Testis (tissue), 3 donors: ENCODE measurements around the gene R3HCC1L. TPM values are rescaled to one million over a fixed set of nuclear protein-coding genes. Genes with fewer than 3 reads are reported as not detected.

Experiments
- DNase-seq: peaks from one replicate; pipeline ENCODE4 v3.0.0-alpha.2; 2019
- H3K27ac ChIP-seq, 2 donors: fragments of 200-600 bp; sonication (generic); one replicate each; pipeline ENCODE4 v1.5.1; 2019
- H3K27me3 ChIP-seq: fragments of 200-600 bp; sonication (generic); one replicate; pipeline ENCODE4 v1.5.1; 2019
- H3K36me3 ChIP-seq: fragments of 200-600 bp; sonication (generic); one replicate; pipeline ENCODE4 v1.5.1; 2017; ENCODE audit warnings: low read depth; ENCODE audit errors: missing control alignments
- H3K4me1 ChIP-seq: fragments of 200-600 bp; sonication (generic); one replicate; pipeline ENCODE4 v1.5.1; 2019
- H3K4me3 ChIP-seq, 2 donors: fragments of 200-600 bp; sonication (generic); one replicate each; pipeline ENCODE4 v1.5.1; 2017 to 2019
- H3K9me3 ChIP-seq: fragments of 200-600 bp; sonication (generic); one replicate; pipeline ENCODE4 v1.5.1; 2017
- POLR2A ChIP-seq: fragments of 450-650 bp; IDR thresholded peaks from one replicate; pipeline ENCODE4 v1.6.1; 2017; ENCODE audit warnings: antibody characterized with exemption, mild to moderate bottlenecking, moderate library complexity
- WGBS, 2 donors: methylation state at CpG; one replicate each; pipeline ENCODE4 v1.1.5; 2018; 5-methylcytosine and 5-hydroxymethylcytosine counted together
- intact Hi-C: fragments of 100-400 bp; cut with DNase I; formaldehyde crosslinking; loops from one replicate; pipeline ENCODE4 v1.15.1; 2023; ENCODE audit warnings: low total_unique reads
- polyA plus RNA-seq: library from polyadenylated mRNA; stranded (reverse); fragments of 350-450 nt; fragmentation: Illumina TruSeq; extraction: RNeasy Lipid Tissue Mini Kit (QIAGEN cat#74804); gene quantifications from one replicate; pipeline ENCODE4 v1.2.3, GENCODE V29; 2014; ENCODE audit warnings: low read depth, low replicate concordance; ENCODE audit not compliant: insufficient read depth
- total RNA-seq, 2 donors: library from RNA; depleted of rRNA; stranded (reverse); fragments of >200 nt; gene quantifications; one replicate each; pipeline ENCODE4 v1.2.3, GENCODE V29; 2016
- TF ChIP-seq, protein P1 (sequence below), 3 experiments: fragments of 450-650 bp in 2 of 3; fragments of 200-600 bp in 1 of 3; sonication (generic) in 1 of 3; IDR thresholded peaks; one replicate each; pipeline ENCODE4 v1.5.1; 2016 to 2019; ENCODE audit warnings: antibody characterized with exemption in 3 of 3, mild to moderate bottlenecking in 2 of 3, moderate library complexity in 1 of 3

R3HCC1L gene
- total and polyA plus RNA-seq, 3 donors from 2014 or later, result 36.9 to 39.5 (median 38.5) TPM

DNA sequence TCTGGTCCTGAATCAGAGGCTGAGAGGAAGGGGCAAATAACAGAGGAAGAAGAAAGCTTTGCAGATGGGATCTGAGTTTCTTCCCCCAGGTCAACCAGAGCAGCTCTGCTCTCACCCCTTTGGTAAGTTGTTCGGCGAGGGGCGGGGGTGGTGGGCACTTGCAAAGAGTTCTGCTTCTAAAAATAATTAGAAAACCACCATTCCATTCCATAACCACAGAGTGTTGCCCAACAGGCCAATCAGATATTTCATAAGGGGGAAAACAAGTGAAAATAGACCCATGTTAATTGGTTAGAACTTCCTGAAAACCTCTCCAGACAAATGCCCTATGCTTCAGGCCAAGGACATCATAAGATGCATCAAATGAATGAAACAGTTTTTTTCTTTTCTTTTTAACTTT, 43.6 kb upstream of the R3HCC1L start:
- TF ChIP-seq, protein P1, sequence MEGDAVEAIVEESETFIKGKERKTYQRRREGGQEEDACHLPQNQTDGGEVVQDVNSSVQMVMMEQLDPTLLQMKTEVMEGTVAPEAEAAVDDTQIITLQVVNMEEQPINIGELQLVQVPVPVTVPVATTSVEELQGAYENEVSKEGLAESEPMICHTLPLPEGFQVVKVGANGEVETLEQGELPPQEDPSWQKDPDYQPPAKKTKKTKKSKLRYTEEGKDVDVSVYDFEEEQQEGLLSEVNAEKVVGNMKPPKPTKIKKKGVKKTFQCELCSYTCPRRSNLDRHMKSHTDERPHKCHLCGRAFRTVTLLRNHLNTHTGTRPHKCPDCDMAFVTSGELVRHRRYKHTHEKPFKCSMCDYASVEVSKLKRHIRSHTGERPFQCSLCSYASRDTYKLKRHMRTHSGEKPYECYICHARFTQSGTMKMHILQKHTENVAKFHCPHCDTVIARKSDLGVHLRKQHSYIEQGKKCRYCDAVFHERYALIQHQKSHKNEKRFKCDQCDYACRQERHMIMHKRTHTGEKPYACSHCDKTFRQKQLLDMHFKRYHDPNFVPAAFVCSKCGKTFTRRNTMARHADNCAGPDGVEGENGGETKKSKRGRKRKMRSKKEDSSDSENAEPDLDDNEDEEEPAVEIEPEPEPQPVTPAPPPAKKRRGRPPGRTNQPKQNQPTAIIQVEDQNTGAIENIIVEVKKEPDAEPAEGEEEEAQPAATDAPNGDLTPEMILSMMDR (IDR thresholded peaks at IDR 0.05), result no peak
- no peak for TF ChIP-seq POLR2A
- Histone ChIP-seq H3K4me1 (no peaks in the 10 kb centered on the region), H3K36me3 (no peaks in the 10 kb centered on the region), H3K4me3 (no peak overlapping the region), H3K27ac (no peak overlapping the region), H3K9me3 (no peaks in the 10 kb centered on the region), H3K27me3 (no peaks in the 10 kb centered on the region)
- no peak for DNase-seq
- WGBS, 2 donors, result 77 to 83% methylated on average over 3 of the region's 3 CpGs
- intact Hi-C loops, result no loop called here

DNA sequence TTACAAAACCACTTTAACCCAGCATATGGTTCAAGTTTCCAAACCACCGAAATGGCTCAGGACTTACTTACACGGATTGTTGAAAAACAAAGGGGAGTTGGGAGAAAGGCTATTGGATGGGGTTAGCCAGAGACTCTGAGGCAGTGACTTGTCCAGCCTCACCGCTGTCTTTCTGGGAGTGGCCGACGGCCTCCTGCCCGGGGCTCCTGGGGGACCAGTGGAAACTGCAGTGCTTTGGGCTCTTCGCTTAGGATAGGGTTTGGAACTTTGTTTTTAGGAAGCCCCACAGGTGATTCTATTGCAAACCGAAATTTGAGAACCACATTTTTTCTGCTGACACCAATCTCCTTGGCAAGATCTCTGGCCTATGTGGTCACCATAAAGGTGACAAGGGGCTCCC, 38.1 kb upstream of the R3HCC1L start:
- no peaks in the 10 kb centered on the region for H3K9me3 ChIP-seq
- intact Hi-C loops, result no loop called here
- H3K27me3 ChIP-seq, result no peaks in the 10 kb centered on the region
- H3K36me3 ChIP-seq, result no peaks in the 10 kb centered on the region
- H3K4me1 ChIP-seq, result no peaks in the 10 kb centered on the region
- 72 to 89% methylated on average over 8 of the region's 8 CpGs for WGBS, 2 donors
- no peak for DNase-seq
- TF ChIP-seq POLR2A, result no peak
- TF ChIP-seq, protein P1 (IDR thresholded peaks at IDR 0.05), result no peak
- H3K27ac ChIP-seq, result no peak overlapping the region
- H3K4me3 ChIP-seq, result no peak overlapping the region

DNA sequence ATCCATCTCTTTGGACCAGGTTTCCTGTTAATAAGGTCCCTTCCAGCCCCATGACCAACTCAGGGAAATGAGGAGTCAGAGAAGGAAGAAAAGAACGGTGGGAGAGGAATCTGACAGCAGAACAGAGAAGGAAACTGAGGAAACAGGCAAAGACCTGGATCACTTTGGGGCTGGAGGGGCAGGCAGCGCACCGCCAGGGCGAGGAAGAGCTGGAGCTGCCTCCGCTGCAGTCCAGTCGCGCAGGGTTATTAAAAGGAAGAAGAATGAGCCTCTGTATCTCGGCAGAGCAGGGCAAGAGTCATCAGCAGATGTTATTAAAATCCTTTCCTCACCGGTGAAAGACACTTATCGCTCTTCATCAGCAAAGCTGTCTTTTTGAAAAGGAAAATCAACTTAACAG, 37.7 kb upstream of the R3HCC1L start:
- Histone ChIP-seq H3K4me3 (no peak overlapping the region), H3K4me1 (no peaks in the 10 kb centered on the region), H3K27me3 (no peaks in the 10 kb centered on the region), H3K9me3 (no peaks in the 10 kb centered on the region), H3K36me3 (no peaks in the 10 kb centered on the region), H3K27ac (no peak overlapping the region)
- no peak for DNase-seq
- WGBS, 2 donors, result 69 to 78% methylated on average over 10 of the region's 10 CpGs
- TF ChIP-seq, protein P1 (IDR thresholded peaks at IDR 0.05), result no peak
- TF ChIP-seq POLR2A, result no peak
- intact Hi-C loops, result no loop called here

DNA sequence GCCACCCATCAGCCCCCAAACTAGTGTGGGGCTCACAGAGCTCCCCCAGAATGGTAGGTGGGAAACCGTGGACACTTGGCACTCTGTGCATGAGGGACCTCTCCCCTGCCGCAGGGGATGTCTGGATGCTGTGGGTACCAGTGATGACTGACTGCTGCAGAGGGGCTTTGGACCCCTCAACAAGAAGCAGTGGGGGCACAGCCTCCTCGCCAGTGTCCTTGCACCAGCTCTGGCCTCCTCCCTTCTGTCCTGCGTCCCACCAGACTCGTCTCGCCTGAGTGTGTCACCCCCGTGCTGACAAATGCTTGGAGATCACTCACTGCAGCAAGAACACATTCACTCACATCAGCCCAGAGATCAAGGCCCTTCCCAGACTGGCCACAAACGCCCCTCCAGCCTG, 37.3 kb upstream of the R3HCC1L start:
- Histone ChIP-seq H3K27me3 (no peaks in the 10 kb centered on the region), H3K4me1 (no peaks in the 10 kb centered on the region), H3K4me3 (no peak overlapping the region), H3K27ac (no peak overlapping the region), H3K36me3 (no peaks in the 10 kb centered on the region), H3K9me3 (no peaks in the 10 kb centered on the region)
- TF ChIP-seq, protein P1 (IDR thresholded peaks at IDR 0.05), result no peak
- no peak for TF ChIP-seq POLR2A
- intact Hi-C loops, result no loop called here
- no peak for DNase-seq
- WGBS, 2 donors, result 70 to 74% methylated on average over 8 of the region's 8 CpGs

DNA sequence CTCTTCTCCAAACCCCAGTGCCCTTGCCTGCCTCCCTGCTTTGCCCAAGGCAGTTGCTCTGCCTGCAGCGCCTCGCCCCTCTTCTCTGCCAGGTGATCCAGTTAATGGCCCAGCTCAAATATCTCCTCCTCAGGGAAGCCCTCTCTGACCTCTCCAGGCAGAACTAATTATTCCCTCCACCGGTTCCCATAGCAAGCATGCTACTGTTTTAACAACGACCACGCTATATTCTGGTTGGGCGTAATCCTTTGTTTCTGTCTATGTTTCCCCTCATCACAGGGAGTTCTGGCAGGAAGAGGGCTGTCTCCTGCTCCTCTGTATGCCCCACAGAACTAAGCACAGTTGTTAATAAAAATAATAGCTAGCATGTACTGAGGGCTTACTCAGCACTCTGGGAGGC, 36.8 kb upstream of the R3HCC1L start:
- no peaks in the 10 kb centered on the region for H3K4me1 ChIP-seq
- TF ChIP-seq POLR2A, result no peak
- TF ChIP-seq, protein P1 (IDR thresholded peaks at IDR 0.05), result no peak
- DNase-seq, result no peak
- no peak overlapping the region for H3K4me3 ChIP-seq
- H3K9me3 ChIP-seq, result no peaks in the 10 kb centered on the region
- WGBS, 2 donors, result 46 to 51% methylated on average over 6 of the region's 6 CpGs
- H3K27ac ChIP-seq, result no peak overlapping the region
- intact Hi-C loops, result no loop called here
- H3K27me3 ChIP-seq, result no peaks in the 10 kb centered on the region
- H3K36me3 ChIP-seq, result no peaks in the 10 kb centered on the region
